HL-60 (cell line): Measurements from ENCODE around the gene MYH10.

Experiments
- DNase-seq, 2 experiments: peaks; one replicate each; pipeline ENCODE4 v3.0.0-alpha.2; 2010 to 2020; ENCODE audit warnings: low read depth in 1 of 2, low spot score in 1 of 2
- H3K27ac ChIP-seq: fragments of 250-450 bp; sonication (Bioruptor Pico); replicated peaks from 2 replicates; pipeline ENCODE4 v1.5.1; 2020; ENCODE audit warnings: mild to moderate bottlenecking, moderate library complexity
- H3K27me3 ChIP-seq: fragments of 250-450 bp; sonication (Bioruptor Pico); 2 replicates; pipeline ENCODE4 v1.5.1; 2021; ENCODE audit warnings: mild to moderate bottlenecking, moderate library complexity; ENCODE audit not compliant: insufficient read depth, poor library complexity, severe bottlenecking
- H3K4me3 ChIP-seq: replicated peaks from 2 replicates; pipeline ENCODE4 v1.5.1; 2011; ENCODE audit warnings: mild to moderate bottlenecking, control low read depth, low read length; ENCODE audit not compliant: insufficient read depth
- CTCF ChIP-seq: IDR thresholded peaks from one replicate; pipeline ENCODE4 v1.5.1; 2011; ENCODE audit warnings: low read length, control low read depth, inconsistent platforms; ENCODE audit not compliant: insufficient read depth
- GABPA ChIP-seq: IDR thresholded peaks from 2 replicates; pipeline ENCODE4 v1.6.1; 2012; ENCODE audit warnings: low read depth
- POLR2AphosphoS5 ChIP-seq: IDR thresholded peaks from 2 replicates; pipeline ENCODE4 v1.6.1; 2012; ENCODE audit warnings: low read depth
- REST ChIP-seq: IDR thresholded peaks from 2 replicates; pipeline ENCODE4 v1.6.1; 2012; ENCODE audit warnings: low read depth; ENCODE audit not compliant: insufficient replicate concordance
- SPI1 ChIP-seq: IDR thresholded peaks from 2 replicates; pipeline ENCODE4 v1.6.1; 2012; ENCODE audit warnings: low read depth, mild to moderate bottlenecking, borderline replicate concordance

Gene MYH10

GRCh38 chr17:8606401-8606800 lies 24.1 kb downstream of the MYH10 start:
- DNase-seq, result no peak
- H3K4me3 ChIP-seq, result no peak overlapping the region
- no peak overlapping the region for H3K27ac ChIP-seq
- no peak for TF ChIP-seq GABPA
- no peak for TF ChIP-seq CTCF
- TF ChIP-seq POLR2AphosphoS5, result no peak
- TF ChIP-seq SPI1, result no peak
- no peak for TF ChIP-seq REST
- no peaks in the 10 kb centered on the region for H3K27me3 ChIP-seq

GRCh38 chr17:8602679-8603078 lies 27.8 kb downstream of the MYH10 start:
- no peak overlapping the region for H3K4me3 ChIP-seq
- H3K27ac ChIP-seq, result no peak overlapping the region
- no peaks in the 10 kb centered on the region for H3K27me3 ChIP-seq
- no peak for DNase-seq
- TF ChIP-seq GABPA, result no peak
- TF ChIP-seq CTCF, result no peak
- TF ChIP-seq REST, result no peak
- no peak for TF ChIP-seq POLR2AphosphoS5
- no peak for TF ChIP-seq SPI1

GRCh38 chr17:8599351-8600011 lies 31.0 kb downstream of the MYH10 start:
- Histone ChIP-seq H3K27me3 (no peaks in the 10 kb centered on the region), H3K4me3 (no peak overlapping the region), H3K27ac (no peak overlapping the region)
- DNase-seq, result no peak
- TF ChIP-seq POLR2AphosphoS5 (no peak), SPI1 (no peak), CTCF (no peak), GABPA (no peak), REST (no peak)
